Panc1 (cell line): Measurements from ENCODE around the gene GRN. TPM values are rescaled to one million over a fixed set of nuclear protein-coding genes. Genes with fewer than 3 reads are reported as not detected.

Source experiments
- ATAC-seq: fragments of 200-7000 bp; cut with Tn5 transposase; 2 replicates; pipeline ENCODE4 v1.9.1; 2020; ENCODE audit warnings: mild to moderate bottlenecking, moderate library complexity
- BruUV-seq: library from RNA; stranded (reverse); fragments of 400-500 nt; replicated peaks from 2 replicates; lab custom pipeline; 2021; lab: Mats Ljungman, UMichigan
- CTCF ChIA-PET: fragments of 300-600 bp; sonication (Branson Sonifier 250); formaldehyde crosslinking; loops from one replicate; lab custom pipeline; 2022; ENCODE audit warnings: antibody characterized with exemption; lab: Charles Lee
- POLR2A ChIA-PET: fragments of 300-600 bp; sonication (Branson Sonifier 250); formaldehyde crosslinking; loops from one replicate; lab custom pipeline; 2022; ENCODE audit warnings: antibody characterized with exemption; lab: Charles Lee
- DNase-seq: peaks from one replicate; pipeline ENCODE4 v3.0.0-alpha.2; 2010; ENCODE audit warnings: low read depth, low spot score
- H3K27ac ChIP-seq: 2 replicates; pipeline ENCODE4 v1.5.1; 2011; ENCODE audit warnings: mild to moderate bottlenecking, low read length, inconsistent platforms
- H3K27me3 ChIP-seq: fragments of 200-500 bp; sonication (Bioruptor generic); 2 replicates; pipeline ENCODE4 v1.6.0; 2014; ENCODE audit warnings: low read length, inconsistent platforms; ENCODE audit not compliant: control insufficient read depth, insufficient read depth
- H3K36me3 ChIP-seq: fragments of 200-500 bp; sonication (Bioruptor generic); 2 replicates; pipeline ENCODE4 v1.5.1; 2014; ENCODE audit warnings: inconsistent platforms, mild to moderate bottlenecking, low read length, moderate library complexity; ENCODE audit not compliant: control insufficient read depth, insufficient read depth
- H3K4me1 ChIP-seq: 2 replicates; pipeline ENCODE4 v1.5.1; 2011; ENCODE audit warnings: inconsistent platforms, mild to moderate bottlenecking, low read length, moderate library complexity; ENCODE audit not compliant: control insufficient read depth, insufficient read depth
- H3K4me3 ChIP-seq, 2 experiments: 2 replicates each; pipeline ENCODE4 v1.5.1; 2011 to 2012; ENCODE audit warnings: low read depth in 2 of 2, low read length in 2 of 2, mild to moderate bottlenecking in 2 of 2, inconsistent platforms in 1 of 2, moderate library complexity in 1 of 2
- H3K9me3 ChIP-seq: fragments of 200-500 bp; sonication (Bioruptor generic); 2 replicates; pipeline ENCODE4 v1.5.1; 2014; ENCODE audit warnings: low read depth, mild to moderate bottlenecking, inconsistent platforms, low read length, moderate library complexity; ENCODE audit not compliant: control insufficient read depth, insufficient read depth
- POLR2AphosphoS5 ChIP-seq: IDR thresholded peaks from 2 replicates; pipeline ENCODE4 v1.6.1; 2012; ENCODE audit warnings: mild to moderate bottlenecking, low read depth, low read length, moderate library complexity
- SIN3A ChIP-seq: IDR thresholded peaks from 2 replicates; pipeline ENCODE4 v1.6.1; 2012; ENCODE audit warnings: low read depth, mild to moderate bottlenecking, low read length, moderate library complexity, borderline replicate concordance; ENCODE audit not compliant: insufficient read depth
- TCF7L2 ChIP-seq: IDR thresholded peaks from 2 replicates; pipeline ENCODE4 v1.6.1; 2011; ENCODE audit warnings: mild to moderate bottlenecking, low read depth, low read length, inconsistent platforms
- in situ Hi-C: cut with HindIII; loops from 2 replicates; pipeline ENCODE4 v1.10.0; 2016; ENCODE audit warnings: low sequenced_read_pairs, low pct_unique_long_range_greater_than_20kb
- intact Hi-C: fragments of 100-400 bp; cut with micrococcal nuclease; formaldehyde crosslinking; loops from one replicate; pipeline ENCODE4 v1.10.0; 2022; ENCODE audit not compliant: unreplicated experiment
- total RNA-seq: library from RNA; stranded (reverse); gene quantifications from one replicate; pipeline ENCODE4 v1.2.1, GENCODE V29; 2021; ENCODE audit not compliant: unreplicated experiment
- TF ChIP-seq, protein P1 (sequence below), 2 experiments: IDR thresholded peaks; 2 replicates each; pipeline ENCODE4 v1.6.1; 2011 to 2012; ENCODE audit warnings: low read depth in 2 of 2, control low read depth in 1 of 2, low read length in 1 of 2, mild to moderate bottlenecking in 1 of 2, moderate library complexity in 1 of 2; ENCODE audit not compliant: insufficient read depth in 1 of 2
- TF ChIP-seq, protein P2 (sequence below): fragments of 450-650 bp; IDR thresholded peaks from 2 replicates; pipeline ENCODE4 v1.5.1; 2017; ENCODE audit warnings: mild to moderate bottlenecking

The GRN gene
- total RNA-seq, 1 experiment from 2014 or later, result 304 TPM

DNA sequence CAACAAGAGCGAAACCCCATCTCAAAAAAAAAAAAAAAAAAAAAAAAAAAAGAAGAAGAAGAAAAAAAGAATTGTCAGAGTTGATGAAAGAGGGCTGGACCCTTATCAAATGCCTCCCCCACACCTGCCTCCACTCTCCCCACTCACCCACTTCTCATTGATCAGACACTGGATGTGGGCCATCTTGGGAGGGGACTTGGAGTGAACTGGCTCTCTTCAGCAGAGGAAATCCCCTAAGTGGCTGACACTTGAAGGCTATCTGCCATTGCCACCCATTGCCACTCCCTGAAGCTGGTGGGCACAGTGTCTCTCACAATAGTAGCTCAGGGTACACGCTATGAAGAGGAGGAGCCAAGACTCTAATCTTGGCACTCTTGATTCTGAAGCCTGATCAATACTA is 42.7 kb downstream of the GRN start:
- Histone ChIP-seq H3K9me3 (no peaks in the 10 kb centered on the region), H3K27me3 (no peaks in the 10 kb centered on the region), H3K27ac (no peak overlapping the region), H3K4me1 (peaks cover 2% of the 10 kb centered on the region; the same call in 1 of the 2 replicates), H3K4me3 (no peak overlapping the region), H3K36me3 (no peaks in the 10 kb centered on the region)
- intact Hi-C loops, result no loop called here
- POLR2A ChIA-PET, result no interaction called here
- in situ Hi-C loops, result no loop called here
- DNase-seq (no peak), ATAC-seq (no peak)
- CTCF ChIA-PET, result interaction anchor here (0.7 kb wide), 1 partner anchor 90 kb away, joined by 5 read pairs; no protein-coding TSS in a partner anchor
- BruUV-seq, result no TSS peak
- TF ChIP-seq POLR2AphosphoS5 (no peak), TCF7L2 (no peak), SIN3A (no peak)
- TF ChIP-seq, protein P1, sequence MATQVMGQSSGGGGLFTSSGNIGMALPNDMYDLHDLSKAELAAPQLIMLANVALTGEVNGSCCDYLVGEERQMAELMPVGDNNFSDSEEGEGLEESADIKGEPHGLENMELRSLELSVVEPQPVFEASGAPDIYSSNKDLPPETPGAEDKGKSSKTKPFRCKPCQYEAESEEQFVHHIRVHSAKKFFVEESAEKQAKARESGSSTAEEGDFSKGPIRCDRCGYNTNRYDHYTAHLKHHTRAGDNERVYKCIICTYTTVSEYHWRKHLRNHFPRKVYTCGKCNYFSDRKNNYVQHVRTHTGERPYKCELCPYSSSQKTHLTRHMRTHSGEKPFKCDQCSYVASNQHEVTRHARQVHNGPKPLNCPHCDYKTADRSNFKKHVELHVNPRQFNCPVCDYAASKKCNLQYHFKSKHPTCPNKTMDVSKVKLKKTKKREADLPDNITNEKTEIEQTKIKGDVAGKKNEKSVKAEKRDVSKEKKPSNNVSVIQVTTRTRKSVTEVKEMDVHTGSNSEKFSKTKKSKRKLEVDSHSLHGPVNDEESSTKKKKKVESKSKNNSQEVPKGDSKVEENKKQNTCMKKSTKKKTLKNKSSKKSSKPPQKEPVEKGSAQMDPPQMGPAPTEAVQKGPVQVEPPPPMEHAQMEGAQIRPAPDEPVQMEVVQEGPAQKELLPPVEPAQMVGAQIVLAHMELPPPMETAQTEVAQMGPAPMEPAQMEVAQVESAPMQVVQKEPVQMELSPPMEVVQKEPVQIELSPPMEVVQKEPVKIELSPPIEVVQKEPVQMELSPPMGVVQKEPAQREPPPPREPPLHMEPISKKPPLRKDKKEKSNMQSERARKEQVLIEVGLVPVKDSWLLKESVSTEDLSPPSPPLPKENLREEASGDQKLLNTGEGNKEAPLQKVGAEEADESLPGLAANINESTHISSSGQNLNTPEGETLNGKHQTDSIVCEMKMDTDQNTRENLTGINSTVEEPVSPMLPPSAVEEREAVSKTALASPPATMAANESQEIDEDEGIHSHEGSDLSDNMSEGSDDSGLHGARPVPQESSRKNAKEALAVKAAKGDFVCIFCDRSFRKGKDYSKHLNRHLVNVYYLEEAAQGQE (IDR thresholded peaks at IDR 0.05; ENCODE audit: insufficient read depth in 1 of 2, low read depth in 2 of 2, low read length in 1 of 2), result no peak
- TF ChIP-seq, protein P2, sequence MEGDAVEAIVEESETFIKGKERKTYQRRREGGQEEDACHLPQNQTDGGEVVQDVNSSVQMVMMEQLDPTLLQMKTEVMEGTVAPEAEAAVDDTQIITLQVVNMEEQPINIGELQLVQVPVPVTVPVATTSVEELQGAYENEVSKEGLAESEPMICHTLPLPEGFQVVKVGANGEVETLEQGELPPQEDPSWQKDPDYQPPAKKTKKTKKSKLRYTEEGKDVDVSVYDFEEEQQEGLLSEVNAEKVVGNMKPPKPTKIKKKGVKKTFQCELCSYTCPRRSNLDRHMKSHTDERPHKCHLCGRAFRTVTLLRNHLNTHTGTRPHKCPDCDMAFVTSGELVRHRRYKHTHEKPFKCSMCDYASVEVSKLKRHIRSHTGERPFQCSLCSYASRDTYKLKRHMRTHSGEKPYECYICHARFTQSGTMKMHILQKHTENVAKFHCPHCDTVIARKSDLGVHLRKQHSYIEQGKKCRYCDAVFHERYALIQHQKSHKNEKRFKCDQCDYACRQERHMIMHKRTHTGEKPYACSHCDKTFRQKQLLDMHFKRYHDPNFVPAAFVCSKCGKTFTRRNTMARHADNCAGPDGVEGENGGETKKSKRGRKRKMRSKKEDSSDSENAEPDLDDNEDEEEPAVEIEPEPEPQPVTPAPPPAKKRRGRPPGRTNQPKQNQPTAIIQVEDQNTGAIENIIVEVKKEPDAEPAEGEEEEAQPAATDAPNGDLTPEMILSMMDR, result no peak

DNA sequence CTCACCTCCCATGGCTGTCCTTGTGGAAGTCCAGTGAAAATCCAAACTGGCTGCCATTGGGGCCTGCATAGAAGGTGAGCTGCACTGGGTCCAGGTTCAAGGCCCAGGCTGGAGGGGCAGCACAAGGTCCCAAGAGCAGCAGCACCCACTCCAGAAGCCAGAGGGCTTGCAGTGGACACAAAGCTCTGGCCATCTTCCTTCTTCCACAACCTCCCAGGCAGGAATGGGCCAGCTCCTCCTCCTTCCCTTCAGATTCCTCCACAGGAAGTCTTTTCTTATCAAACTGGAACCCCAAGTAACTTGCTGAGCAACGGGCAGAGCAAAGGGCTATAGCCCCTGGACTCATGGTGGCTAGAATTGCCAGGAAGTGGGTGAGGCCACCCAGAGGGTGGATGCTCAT is 44.2 kb downstream of the GRN start, which contains the start of gene ITGA2B:
Gene ITGA2B, minus strand, starts transcription at position 369 of the 400 bp plus-strand sequence. Its CDS starts 176 bp downstream, at position 193.
- Histone ChIP-seq H3K4me1 (peaks cover 2% of the 10 kb centered on the region; the same call in 1 of the 2 replicates), H3K36me3 (no peaks in the 10 kb centered on the region), H3K27ac (no peak within 1 kb of the TSS), H3K4me3 (no peak within 1 kb of the TSS), H3K9me3 (no peaks in the 10 kb centered on the region), H3K27me3 (no peaks in the 10 kb centered on the region)
- in situ Hi-C loops (no loop called here), intact Hi-C loops (no loop called here)
- TF ChIP-seq, protein P1 (IDR thresholded peaks at IDR 0.05; ENCODE audit: insufficient read depth in 1 of 2, low read depth in 2 of 2, low read length in 1 of 2), result no peak
- no peak for TF ChIP-seq TCF7L2
- TF ChIP-seq POLR2AphosphoS5, result no peak
- TF ChIP-seq, protein P2, result no peak
- TF ChIP-seq SIN3A, result no peak
- no peak for ATAC-seq
- DNase-seq, result no peak
- ChIA-PET POLR2A (no interaction called here), CTCF (no interaction called here)
- BruUV-seq, result no TSS peak
